HUES48 (cell line): Measurements from ENCODE around the gene KCNIP1.

Experiments used
- H3K27ac ChIP-seq: one replicate; pipeline ENCODE4 v1.7.0; 2013; ENCODE audit warnings: low read depth, low read length, inconsistent platforms
- H3K27me3 ChIP-seq: 2 replicates; pipeline ENCODE4 v1.6.1; 2013; ENCODE audit warnings: mild to moderate bottlenecking, low read length; ENCODE audit not compliant: control insufficient read depth, insufficient read depth
- H3K36me3 ChIP-seq: 2 replicates; pipeline ENCODE4 v1.6.1; 2013; ENCODE audit warnings: low read length; ENCODE audit not compliant: control insufficient read depth, insufficient read depth
- H3K4me1 ChIP-seq: 2 replicates; pipeline ENCODE4 v1.6.1; 2013; ENCODE audit warnings: mild to moderate bottlenecking, low read length; ENCODE audit not compliant: control insufficient read depth, insufficient read depth
- H3K4me3 ChIP-seq: 2 replicates; pipeline ENCODE4 v1.5.1; 2013; ENCODE audit warnings: mild to moderate bottlenecking, low read depth, low read length
- H3K9ac ChIP-seq: 2 replicates; pipeline ENCODE4 v1.6.1; 2013; ENCODE audit warnings: mild to moderate bottlenecking, low read depth, low read length, moderate library complexity
- H3K9me3 ChIP-seq: 2 replicates; pipeline ENCODE4 v1.6.1; 2013; ENCODE audit warnings: low read length; ENCODE audit not compliant: control insufficient read depth, insufficient read depth

KCNIP1 gene

GRCh38 chr5:170585273-170585948, 81.6 kb downstream of the KCNIP1 start:
- no peaks in the 10 kb centered on the region for H3K9me3 ChIP-seq
- H3K36me3 ChIP-seq, result no peaks in the 10 kb centered on the region
- H3K9ac ChIP-seq, result no peak overlapping the region
- no peaks in the 10 kb centered on the region for H3K4me1 ChIP-seq
- no peak overlapping the region for H3K27ac ChIP-seq
- no peak overlapping the region for H3K4me3 ChIP-seq
- no peaks in the 10 kb centered on the region for H3K27me3 ChIP-seq

GRCh38 chr5:170587808-170588207, 84.0 kb downstream of the KCNIP1 start:
- Histone ChIP-seq H3K9me3 (no peaks in the 10 kb centered on the region), H3K36me3 (no peaks in the 10 kb centered on the region), H3K27me3 (no peaks in the 10 kb centered on the region), H3K4me1 (no peaks in the 10 kb centered on the region), H3K27ac (no peak overlapping the region), H3K9ac (no peak overlapping the region), H3K4me3 (no peak overlapping the region)

- Histone ChIP-seq H3K4me3 (no peak overlapping the region), H3K27ac (no peak overlapping the region), H3K36me3 (no peaks in the 10 kb centered on the region), H3K9ac (no peak overlapping the region), H3K27me3 (no peaks in the 10 kb centered on the region), H3K4me1 (no peaks in the 10 kb centered on the region), H3K9me3 (no peaks in the 10 kb centered on the region)
Observed at GRCh38 chr5:170589643-170590042, 85.8 kb downstream of the KCNIP1 start.

- Histone ChIP-seq H3K36me3 (no peaks in the 10 kb centered on the region), H3K4me3 (no peak overlapping the region), H3K9me3 (no peaks in the 10 kb centered on the region), H3K9ac (no peak overlapping the region), H3K27me3 (no peaks in the 10 kb centered on the region), H3K27ac (no peak overlapping the region), H3K4me1 (no peaks in the 10 kb centered on the region)
Observed at GRCh38 chr5:170590566-170590965, 86.7 kb downstream of the KCNIP1 start.

DNA sequence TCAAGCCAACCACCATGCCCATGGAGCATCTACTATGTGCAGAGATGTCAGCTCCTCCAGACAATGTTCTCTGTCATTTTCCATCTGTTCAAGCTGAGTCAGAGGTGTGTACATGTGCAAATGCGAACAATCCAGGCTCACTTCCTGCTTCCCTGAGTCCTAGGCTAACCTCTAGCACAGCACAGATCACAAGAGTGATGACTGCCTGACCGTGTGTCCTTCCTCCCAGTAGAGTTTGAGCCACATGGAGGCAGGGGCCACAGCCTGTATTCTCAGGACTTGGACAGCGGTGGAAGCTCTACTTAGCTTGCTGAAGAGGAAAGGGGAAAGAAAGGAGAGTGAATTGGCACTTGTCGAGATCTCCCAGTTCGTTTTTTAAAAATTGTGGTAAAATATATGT, 87.2 kb downstream of the KCNIP1 start:
- no peak overlapping the region for H3K27ac ChIP-seq
- no peaks in the 10 kb centered on the region for H3K9me3 ChIP-seq
- H3K4me1 ChIP-seq, result no peaks in the 10 kb centered on the region
- H3K27me3 ChIP-seq, result no peaks in the 10 kb centered on the region
- H3K9ac ChIP-seq, result no peak overlapping the region
- H3K4me3 ChIP-seq, result no peak overlapping the region
- no peaks in the 10 kb centered on the region for H3K36me3 ChIP-seq

GRCh38 chr5:170596482-170597044, 92.7 kb downstream of the KCNIP1 start:
- no peak overlapping the region for H3K4me3 ChIP-seq
- no peaks in the 10 kb centered on the region for H3K9me3 ChIP-seq
- H3K27ac ChIP-seq, result no peak overlapping the region
- H3K36me3 ChIP-seq, result no peaks in the 10 kb centered on the region
- no peak overlapping the region for H3K9ac ChIP-seq
- H3K4me1 ChIP-seq, result no peaks in the 10 kb centered on the region
- H3K27me3 ChIP-seq, result no peaks in the 10 kb centered on the region

- H3K4me1 ChIP-seq, result no peaks in the 10 kb centered on the region
- no peaks in the 10 kb centered on the region for H3K27me3 ChIP-seq
- H3K27ac ChIP-seq, result no peak overlapping the region
- H3K36me3 ChIP-seq, result no peaks in the 10 kb centered on the region
- H3K9ac ChIP-seq, result no peak overlapping the region
- H3K9me3 ChIP-seq, result no peaks in the 10 kb centered on the region
- H3K4me3 ChIP-seq, result no peak overlapping the region
Observed at GRCh38 chr5:170597109-170597751, 93.4 kb downstream of the KCNIP1 start.

- Histone ChIP-seq H3K27me3 (no peaks in the 10 kb centered on the region), H3K36me3 (no peaks in the 10 kb centered on the region), H3K4me3 (no peak overlapping the region), H3K9me3 (no peaks in the 10 kb centered on the region), H3K27ac (no peak overlapping the region), H3K9ac (no peak overlapping the region), H3K4me1 (no peaks in the 10 kb centered on the region)
Observed at GRCh38 chr5:170597872-170598271, 94.1 kb downstream of the KCNIP1 start.

- H3K27me3 ChIP-seq, result no peaks in the 10 kb centered on the region
- H3K4me3 ChIP-seq, result no peak overlapping the region
- H3K9ac ChIP-seq, result no peak overlapping the region
- H3K27ac ChIP-seq, result no peak overlapping the region
- H3K9me3 ChIP-seq, result no peaks in the 10 kb centered on the region
- no peaks in the 10 kb centered on the region for H3K36me3 ChIP-seq
- H3K4me1 ChIP-seq, result no peaks in the 10 kb centered on the region; the same call in 1 of the 2 replicates
Observed at GRCh38 chr5:170599756-170600155, 95.9 kb downstream of the KCNIP1 start.

- no peaks in the 10 kb centered on the region for H3K9me3 ChIP-seq
- H3K4me3 ChIP-seq, result no peak overlapping the region
- no peaks in the 10 kb centered on the region; the same call in 1 of the 2 replicates for H3K4me1 ChIP-seq
- H3K36me3 ChIP-seq, result no peaks in the 10 kb centered on the region
- no peaks in the 10 kb centered on the region for H3K27me3 ChIP-seq
- H3K27ac ChIP-seq, result no peak overlapping the region
- H3K9ac ChIP-seq, result no peak overlapping the region
Observed at GRCh38 chr5:170601619-170602018, 97.8 kb downstream of the KCNIP1 start.

DNA sequence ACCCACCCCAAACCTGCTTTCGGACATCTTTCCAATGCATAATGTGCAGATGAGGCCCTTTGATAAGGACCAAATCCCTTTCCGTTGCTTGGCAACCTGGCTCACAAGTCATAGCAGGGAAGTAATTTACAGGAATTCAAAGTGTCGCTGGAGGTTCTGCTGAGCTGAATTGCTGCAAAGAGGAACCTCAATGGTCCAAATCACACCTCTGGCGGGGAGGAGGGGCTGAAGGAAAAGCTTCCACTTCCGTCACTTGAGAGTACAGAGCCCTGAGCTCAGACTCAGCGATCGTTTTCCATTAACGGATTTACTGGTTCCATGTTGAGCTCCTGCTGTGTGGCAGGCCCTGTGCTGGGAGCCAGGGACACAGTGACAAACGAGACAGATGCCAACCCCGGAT, 99.3 kb downstream of the KCNIP1 start:
- Histone ChIP-seq H3K36me3 (no peaks in the 10 kb centered on the region), H3K9me3 (no peaks in the 10 kb centered on the region), H3K4me3 (no peak overlapping the region), H3K27me3 (no peaks in the 10 kb centered on the region), H3K9ac (no peak overlapping the region), H3K27ac (no peak overlapping the region), H3K4me1 (no peaks in the 10 kb centered on the region; the same call in 1 of the 2 replicates)
